ENCODE measurements around the gene MPP2. TPM values are rescaled to one million over a fixed set of nuclear protein-coding genes. Genes with fewer than 3 reads are reported as not detected.

Gene MPP2
- total and polyA plus RNA-seq, 2 experiments from 2014 or later = 4.1 to 5.1 TPM

- Histone ChIP-seq H3K79me2 (ENCODE audit: insufficient read depth) (no peaks in the 10 kb centered on the region), H3K36me3 (ENCODE audit: low read depth) (no peaks in the 10 kb centered on the region), H3K4me1 (ENCODE audit: insufficient read depth) (no peaks in the 10 kb centered on the region), H3K27ac (no peak overlapping the region), H4K20me1 (ENCODE audit: insufficient read depth) (no peaks in the 10 kb centered on the region), H3F3A (ENCODE audit: insufficient read depth) (no peaks in the 10 kb centered on the region), H3K9me3 (ENCODE audit: low read depth) (no peaks in the 10 kb centered on the region), H2AFZ (no peak overlapping the region), H3K27me3 (replicated peaks; ENCODE audit: insufficient read depth) (peaks cover 52% of the 10 kb centered on the region), H3K4me2 (ENCODE audit: unreplicated experiment) (no peak overlapping the region), H3K9me2 (ENCODE audit: insufficient read depth) (no peaks in the 10 kb centered on the region), H3K9ac (no peak overlapping the region), H3K4me3 (no peak overlapping the region)
- TF ChIP-seq EZH2 (IDR thresholded peaks at IDR 0.05; ENCODE audit: insufficient read depth, poor library complexity, severe bottlenecking) (no peak), EZH2phosphoT487 (IDR thresholded peaks at IDR 0.05; ENCODE audit: insufficient read depth, low read depth) (no peak)
- 48 to 59% methylated on average over 4 of the region's 4 CpGs for WGBS, 2 experiments (ENCODE audit: low coverage in 1 of 2, low lambda C conversion rate in 2 of 2, missing lambda C conversion rate in 2 of 2)
- in situ Hi-C loops (cut with MboI) = no loop called here
- no peak for DNase-seq
These were observed 43.0 kb downstream of the MPP2 start for GRCh38 chr17:43864161-43864984.

GRCh38 chr17:43861960-43862359, 45.4 kb downstream of the MPP2 start:
- DNase-seq = no peak
- WGBS, 2 experiments (ENCODE audit: low coverage in 1 of 2, low lambda C conversion rate in 2 of 2, missing lambda C conversion rate in 2 of 2) = 68 to 79% methylated on average over 9 of the region's 9 CpGs
- TF ChIP-seq EZH2 (IDR thresholded peaks at IDR 0.05; ENCODE audit: insufficient read depth, poor library complexity, severe bottlenecking) = no peak
- TF ChIP-seq EZH2phosphoT487 (IDR thresholded peaks at IDR 0.05; ENCODE audit: insufficient read depth, low read depth) = no peak
- Histone ChIP-seq H3K4me1 (ENCODE audit: insufficient read depth) (no peaks in the 10 kb centered on the region), H3K9ac (no peak overlapping the region), H3K4me3 (no peak overlapping the region), H3K36me3 (ENCODE audit: low read depth) (no peaks in the 10 kb centered on the region), H3F3A (ENCODE audit: insufficient read depth) (no peaks in the 10 kb centered on the region), H3K9me2 (ENCODE audit: insufficient read depth) (no peaks in the 10 kb centered on the region), H2AFZ (no peak overlapping the region), H4K20me1 (ENCODE audit: insufficient read depth) (no peaks in the 10 kb centered on the region), H3K27ac (no peak overlapping the region), H3K4me2 (ENCODE audit: unreplicated experiment) (no peak overlapping the region), H3K27me3 (replicated peaks; ENCODE audit: insufficient read depth) (peaks cover 50% of the 10 kb centered on the region), H3K9me3 (ENCODE audit: low read depth) (no peaks in the 10 kb centered on the region), H3K79me2 (ENCODE audit: insufficient read depth) (no peaks in the 10 kb centered on the region)
- in situ Hi-C loops (cut with MboI) = no loop called here

- H3K4me1 ChIP-seq (ENCODE audit: insufficient read depth) = no peaks in the 10 kb centered on the region
- TF ChIP-seq EZH2 (IDR thresholded peaks at IDR 0.05; ENCODE audit: insufficient read depth, poor library complexity, severe bottlenecking) = no peak
- TF ChIP-seq EZH2phosphoT487 (IDR thresholded peaks at IDR 0.05; ENCODE audit: insufficient read depth, low read depth) = no peak
- H3K27ac ChIP-seq = no peak overlapping the region
- peaks cover 50% of the 10 kb centered on the region for H3K27me3 ChIP-seq (replicated peaks; ENCODE audit: insufficient read depth)
- no peaks in the 10 kb centered on the region for H3K79me2 ChIP-seq (ENCODE audit: insufficient read depth)
- no peak overlapping the region for H3K4me3 ChIP-seq
- no peaks in the 10 kb centered on the region for H3F3A ChIP-seq (ENCODE audit: insufficient read depth)
- H3K9me3 ChIP-seq (ENCODE audit: low read depth) = no peaks in the 10 kb centered on the region
- H3K9me2 ChIP-seq (ENCODE audit: insufficient read depth) = no peaks in the 10 kb centered on the region
- 40 to 45% methylated on average over 9 of the region's 9 CpGs for WGBS, 2 experiments (ENCODE audit: low coverage in 1 of 2, low lambda C conversion rate in 2 of 2, missing lambda C conversion rate in 2 of 2)
- no peaks in the 10 kb centered on the region for H3K36me3 ChIP-seq (ENCODE audit: low read depth)
- no peaks in the 10 kb centered on the region for H4K20me1 ChIP-seq (ENCODE audit: insufficient read depth)
- H3K4me2 ChIP-seq (ENCODE audit: unreplicated experiment) = no peak overlapping the region
- no peak overlapping the region for H3K9ac ChIP-seq
- no peak for DNase-seq
- H2AFZ ChIP-seq = no peak overlapping the region
- in situ Hi-C loops (cut with MboI) = no loop called here
These were observed 46.3 kb downstream of the MPP2 start for GRCh38 chr17:43860927-43861622.

GRCh38 chr17:43860077-43860725, 47.1 kb downstream of the MPP2 start:
- WGBS, 2 experiments (ENCODE audit: low coverage in 1 of 2, low lambda C conversion rate in 2 of 2, missing lambda C conversion rate in 2 of 2) = 73 to 82% methylated on average over 12 of the region's 12 CpGs
- Histone ChIP-seq H3K9me3 (ENCODE audit: low read depth) (no peaks in the 10 kb centered on the region), H3K36me3 (ENCODE audit: low read depth) (no peaks in the 10 kb centered on the region), H4K20me1 (ENCODE audit: insufficient read depth) (no peaks in the 10 kb centered on the region), H3K4me3 (no peak overlapping the region), H3K4me2 (ENCODE audit: unreplicated experiment) (no peak overlapping the region), H3K9ac (no peak overlapping the region), H3K9me2 (ENCODE audit: insufficient read depth) (no peaks in the 10 kb centered on the region), H2AFZ (no peak overlapping the region), H3K27ac (no peak overlapping the region), H3K4me1 (ENCODE audit: insufficient read depth) (no peaks in the 10 kb centered on the region), H3K79me2 (ENCODE audit: insufficient read depth) (no peaks in the 10 kb centered on the region), H3K27me3 (replicated peaks; ENCODE audit: insufficient read depth) (peaks cover 58% of the 10 kb centered on the region), H3F3A (ENCODE audit: insufficient read depth) (no peaks in the 10 kb centered on the region)
- peak; percentile 59 for DNase-seq
- TF ChIP-seq EZH2phosphoT487 (IDR thresholded peaks at IDR 0.05; ENCODE audit: insufficient read depth, low read depth) = no peak
- no peak for TF ChIP-seq EZH2 (IDR thresholded peaks at IDR 0.05; ENCODE audit: insufficient read depth, poor library complexity, severe bottlenecking)
- in situ Hi-C loops (cut with MboI) = no loop called here

Data from GM23248 (cell line).